ENCODE results near the gene ZNF619. TPM values are rescaled to one million over a fixed set of nuclear protein-coding genes. Genes with fewer than 3 reads are reported as not detected.
"Not testable (repeated sequence)": the region's sequence is repeated elsewhere in the genome, so short reads cannot be mapped to it uniquely, and the experiment has no call there.

The ZNF619 gene
- total RNA-seq, 3 donors from 2014 or later (not counting 1 experiment from before 2014, with no cell fraction given) = 9.5 to 14.3 (median 10.9) TPM

GRCh38 chr3:40461161-40461560 lies 15.8 kb upstream of the ZNF619 start:
- no peak overlapping the region for H3K4me3 Mint-ChIP-seq
- H3K9me3 Mint-ChIP-seq = peaks cover 0 to 3% of the 10 kb centered on the region in 2 donors
- peaks cover 34 to 42% of the 10 kb centered on the region in 2 donors for H3K4me1 Mint-ChIP-seq
- ATAC-seq (no peak), DNase-seq (no peak)
- intact Hi-C loops (cut with micrococcal nuclease) = no loop called here
- no peak overlapping the region for H3K27ac ChIP-seq (ENCODE audit: low read length)
- TF ChIP-seq, protein P1, sequence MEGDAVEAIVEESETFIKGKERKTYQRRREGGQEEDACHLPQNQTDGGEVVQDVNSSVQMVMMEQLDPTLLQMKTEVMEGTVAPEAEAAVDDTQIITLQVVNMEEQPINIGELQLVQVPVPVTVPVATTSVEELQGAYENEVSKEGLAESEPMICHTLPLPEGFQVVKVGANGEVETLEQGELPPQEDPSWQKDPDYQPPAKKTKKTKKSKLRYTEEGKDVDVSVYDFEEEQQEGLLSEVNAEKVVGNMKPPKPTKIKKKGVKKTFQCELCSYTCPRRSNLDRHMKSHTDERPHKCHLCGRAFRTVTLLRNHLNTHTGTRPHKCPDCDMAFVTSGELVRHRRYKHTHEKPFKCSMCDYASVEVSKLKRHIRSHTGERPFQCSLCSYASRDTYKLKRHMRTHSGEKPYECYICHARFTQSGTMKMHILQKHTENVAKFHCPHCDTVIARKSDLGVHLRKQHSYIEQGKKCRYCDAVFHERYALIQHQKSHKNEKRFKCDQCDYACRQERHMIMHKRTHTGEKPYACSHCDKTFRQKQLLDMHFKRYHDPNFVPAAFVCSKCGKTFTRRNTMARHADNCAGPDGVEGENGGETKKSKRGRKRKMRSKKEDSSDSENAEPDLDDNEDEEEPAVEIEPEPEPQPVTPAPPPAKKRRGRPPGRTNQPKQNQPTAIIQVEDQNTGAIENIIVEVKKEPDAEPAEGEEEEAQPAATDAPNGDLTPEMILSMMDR (IDR thresholded peaks at IDR 0.05) = no peak
- peaks cover 25% of the 10 kb centered on the region for H3K4me1 ChIP-seq (ENCODE audit: control insufficient read depth, insufficient read depth, low read length)
- peaks cover 58% of the 10 kb centered on the region for H3K36me3 ChIP-seq (ENCODE audit: control insufficient read depth, insufficient read depth, low read length)
- no peaks in the 10 kb centered on the region for H3K27me3 ChIP-seq (ENCODE audit: control insufficient read depth, insufficient read depth, low read length)
- WGBS (ENCODE audit: insufficient coverage) = 88% methylated on average over 3 of the region's 3 CpGs
- no peak overlapping the region for H3K27ac Mint-ChIP-seq
- no peaks in the 10 kb centered on the region for H3K9me3 ChIP-seq (ENCODE audit: control insufficient read depth, insufficient read depth, low read length)
- H3K4me3 ChIP-seq (ENCODE audit: low read length) = no peak overlapping the region
- no peaks in the 10 kb centered on the region for H3K27me3 Mint-ChIP-seq (ENCODE audit: low read depth in 2 of 2)
- H3K36me3 Mint-ChIP-seq = peaks cover 11% of the 10 kb centered on the region

GRCh38 chr3:40462838-40463237 lies 14.1 kb upstream of the ZNF619 start:
- H3K27ac ChIP-seq (ENCODE audit: low read length); intact Hi-C loops (cut with micrococcal nuclease); ATAC-seq; H3K27me3 ChIP-seq (ENCODE audit: control insufficient read depth, insufficient read depth, low read length); H3K27me3 Mint-ChIP-seq (ENCODE audit: low read depth in 2 of 2); H3K4me3 ChIP-seq (ENCODE audit: low read length); DNase-seq; H3K4me3 Mint-ChIP-seq; H3K9me3 ChIP-seq (ENCODE audit: control insufficient read depth, insufficient read depth, low read length); H3K9me3 Mint-ChIP-seq: not testable (repeated sequence)
- peaks cover 16% of the 10 kb centered on the region for H3K4me1 ChIP-seq (ENCODE audit: control insufficient read depth, insufficient read depth, low read length)
- Mint-ChIP-seq H3K4me1 (peaks cover 23 to 30% of the 10 kb centered on the region in 2 donors), H3K36me3 (peaks cover 11% of the 10 kb centered on the region), H3K27ac (peak overlapping the region in 1 of 2 donors; percentile 16)
- H3K36me3 ChIP-seq (ENCODE audit: control insufficient read depth, insufficient read depth, low read length) = peaks cover 58% of the 10 kb centered on the region
- 94% methylated on average over 7 of the region's 7 CpGs for WGBS (ENCODE audit: insufficient coverage)

GRCh38 chr3:40463579-40463978 lies 13.3 kb upstream of the ZNF619 start:
- 88% methylated on average over 1 of the region's 2 CpGs for WGBS (ENCODE audit: insufficient coverage)

GRCh38 chr3:40464339-40465110 lies 12.4 kb upstream of the ZNF619 start:
- H3K9me3 ChIP-seq (ENCODE audit: control insufficient read depth, insufficient read depth, low read length) = no peaks in the 10 kb centered on the region
- Mint-ChIP-seq H3K9me3 (no peaks in the 10 kb centered on the region), H3K27ac (peak overlapping the region; percentile 53 to 61), H3K27me3 (ENCODE audit: low read depth in 2 of 2) (no peaks in the 10 kb centered on the region), H3K36me3 (peaks cover 11% of the 10 kb centered on the region), H3K4me1 (peaks cover 15 to 17% of the 10 kb centered on the region in 2 donors), H3K4me3 (no peak overlapping the region)
- TF ChIP-seq, protein P1 (IDR thresholded peaks at IDR 0.05) = no peak
- no peak overlapping the region for H3K4me3 ChIP-seq (ENCODE audit: low read length)
- no peaks in the 10 kb centered on the region for H3K27me3 ChIP-seq (ENCODE audit: control insufficient read depth, insufficient read depth, low read length)
- WGBS (ENCODE audit: insufficient coverage) = 34% methylated on average over 8 of the region's 9 CpGs
- peak in 1 of 2 donors; percentile 74 for DNase-seq
- ATAC-seq = peak; percentile 36 to 64 (median 60)
- peaks cover 7% of the 10 kb centered on the region for H3K4me1 ChIP-seq (ENCODE audit: control insufficient read depth, insufficient read depth, low read length)
- intact Hi-C loops (cut with micrococcal nuclease) = no loop called here
- peaks cover 45% of the 10 kb centered on the region for H3K36me3 ChIP-seq (ENCODE audit: control insufficient read depth, insufficient read depth, low read length)
- H3K27ac ChIP-seq (ENCODE audit: low read length) = no peak overlapping the region

More at GRCh38 chr3:40463579-40463978, 13.3 kb upstream of the ZNF619 start:
- H3K27ac ChIP-seq (ENCODE audit: low read length) = no peak overlapping the region
- ATAC-seq (peak in 1 of 3 donors; percentile 10), DNase-seq (no peak)
- intact Hi-C loops (cut with micrococcal nuclease) = no loop called here
- H3K36me3 Mint-ChIP-seq = peaks cover 11% of the 10 kb centered on the region
- H3K27ac Mint-ChIP-seq = peak overlapping the region; percentile 16 to 61
- no peaks in the 10 kb centered on the region for H3K9me3 ChIP-seq (ENCODE audit: control insufficient read depth, insufficient read depth, low read length)
- TF ChIP-seq, protein P1 (IDR thresholded peaks at IDR 0.05) = no peak
- no peaks in the 10 kb centered on the region for H3K9me3 Mint-ChIP-seq
- no peaks in the 10 kb centered on the region for H3K27me3 Mint-ChIP-seq (ENCODE audit: low read depth in 2 of 2)
- H3K4me3 Mint-ChIP-seq = no peak overlapping the region
- peaks cover 15 to 23% of the 10 kb centered on the region in 2 donors for H3K4me1 Mint-ChIP-seq
- H3K4me3 ChIP-seq (ENCODE audit: low read length) = no peak overlapping the region
- peaks cover 51% of the 10 kb centered on the region for H3K36me3 ChIP-seq (ENCODE audit: control insufficient read depth, insufficient read depth, low read length)
- H3K4me1 ChIP-seq (ENCODE audit: control insufficient read depth, insufficient read depth, low read length) = peaks cover 12% of the 10 kb centered on the region
- no peaks in the 10 kb centered on the region for H3K27me3 ChIP-seq (ENCODE audit: control insufficient read depth, insufficient read depth, low read length)

Data from natural killer cell (primary cell).